ENCODE results near the gene INPP1.
"Not testable (repeated sequence)": the region's sequence is repeated elsewhere in the genome, so short reads cannot be mapped to it uniquely, and the experiment has no call there.

The INPP1 gene

DNA sequence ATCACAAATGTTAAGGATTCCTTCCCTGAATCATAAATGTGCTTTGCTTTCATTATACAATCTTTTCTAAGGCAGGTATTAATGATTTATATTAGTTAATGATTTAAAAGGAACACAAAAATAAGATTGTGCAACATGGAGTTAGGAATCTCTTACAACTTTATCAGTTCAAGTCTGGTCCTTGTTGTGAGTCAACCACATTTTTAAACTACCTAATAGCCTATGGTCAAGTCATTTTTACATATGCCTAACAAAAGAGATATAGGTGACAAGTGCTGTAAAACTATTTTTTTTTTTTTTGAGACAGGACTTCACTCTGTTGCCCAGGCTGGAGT lies 8.2 kb upstream of the INPP1 start:
- no peak overlapping the region for H3K27ac ChIP-seq
- TF ChIP-seq, protein P1, sequence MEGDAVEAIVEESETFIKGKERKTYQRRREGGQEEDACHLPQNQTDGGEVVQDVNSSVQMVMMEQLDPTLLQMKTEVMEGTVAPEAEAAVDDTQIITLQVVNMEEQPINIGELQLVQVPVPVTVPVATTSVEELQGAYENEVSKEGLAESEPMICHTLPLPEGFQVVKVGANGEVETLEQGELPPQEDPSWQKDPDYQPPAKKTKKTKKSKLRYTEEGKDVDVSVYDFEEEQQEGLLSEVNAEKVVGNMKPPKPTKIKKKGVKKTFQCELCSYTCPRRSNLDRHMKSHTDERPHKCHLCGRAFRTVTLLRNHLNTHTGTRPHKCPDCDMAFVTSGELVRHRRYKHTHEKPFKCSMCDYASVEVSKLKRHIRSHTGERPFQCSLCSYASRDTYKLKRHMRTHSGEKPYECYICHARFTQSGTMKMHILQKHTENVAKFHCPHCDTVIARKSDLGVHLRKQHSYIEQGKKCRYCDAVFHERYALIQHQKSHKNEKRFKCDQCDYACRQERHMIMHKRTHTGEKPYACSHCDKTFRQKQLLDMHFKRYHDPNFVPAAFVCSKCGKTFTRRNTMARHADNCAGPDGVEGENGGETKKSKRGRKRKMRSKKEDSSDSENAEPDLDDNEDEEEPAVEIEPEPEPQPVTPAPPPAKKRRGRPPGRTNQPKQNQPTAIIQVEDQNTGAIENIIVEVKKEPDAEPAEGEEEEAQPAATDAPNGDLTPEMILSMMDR (conservative IDR thresholded peaks at IDR 0.05) = no peak
- TF ChIP-seq ZFX (IDR thresholded peaks at IDR 0.05) = no peak

GRCh38 chr2:190335584-190335983 lies 7.8 kb upstream of the INPP1 start:
- H3K27ac ChIP-seq = not testable (repeated sequence)

DNA sequence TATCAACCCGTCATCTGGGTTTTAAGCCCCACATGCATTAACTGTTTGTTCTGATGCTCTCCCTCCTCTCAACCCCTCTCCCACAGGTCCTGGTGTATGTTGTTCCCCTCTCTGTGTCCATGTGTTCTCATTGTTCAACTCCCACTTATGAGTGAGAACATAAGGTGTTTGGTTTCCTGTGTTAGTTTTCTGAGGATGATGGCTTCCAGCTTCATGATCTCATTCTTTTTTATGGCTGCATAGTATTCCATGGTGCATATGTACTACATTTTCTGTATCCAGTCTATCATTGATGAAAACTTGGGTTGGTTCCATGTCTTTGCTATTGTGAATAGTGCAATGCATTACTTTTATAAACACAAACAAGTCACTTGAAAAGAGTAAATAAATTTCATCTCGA lies 7.0 kb upstream of the INPP1 start:
- H3K27ac ChIP-seq = no peak overlapping the region
- no peak for TF ChIP-seq ZFX (IDR thresholded peaks at IDR 0.05)
- TF ChIP-seq, protein P1 (conservative IDR thresholded peaks at IDR 0.05) = no peak

GRCh38 chr2:190338453-190338852 lies 4.9 kb upstream of the INPP1 start:
- TF ChIP-seq, protein P1 (conservative IDR thresholded peaks at IDR 0.05) = no peak
- no peak for TF ChIP-seq ZFX (IDR thresholded peaks at IDR 0.05)
- H3K27ac ChIP-seq = no peak overlapping the region

GRCh38 chr2:190339394-190339793 lies 4.0 kb upstream of the INPP1 start:
- no peak for TF ChIP-seq ZFX (IDR thresholded peaks at IDR 0.05)
- TF ChIP-seq, protein P1 (conservative IDR thresholded peaks at IDR 0.05) = no peak
- H3K27ac ChIP-seq = no peak overlapping the region

GRCh38 chr2:190340369-190340768 lies 3.0 kb upstream of the INPP1 start:
- H3K27ac ChIP-seq = no peak overlapping the region
- TF ChIP-seq, protein P1 (conservative IDR thresholded peaks at IDR 0.05) = no peak
- TF ChIP-seq ZFX (IDR thresholded peaks at IDR 0.05) = no peak

DNA sequence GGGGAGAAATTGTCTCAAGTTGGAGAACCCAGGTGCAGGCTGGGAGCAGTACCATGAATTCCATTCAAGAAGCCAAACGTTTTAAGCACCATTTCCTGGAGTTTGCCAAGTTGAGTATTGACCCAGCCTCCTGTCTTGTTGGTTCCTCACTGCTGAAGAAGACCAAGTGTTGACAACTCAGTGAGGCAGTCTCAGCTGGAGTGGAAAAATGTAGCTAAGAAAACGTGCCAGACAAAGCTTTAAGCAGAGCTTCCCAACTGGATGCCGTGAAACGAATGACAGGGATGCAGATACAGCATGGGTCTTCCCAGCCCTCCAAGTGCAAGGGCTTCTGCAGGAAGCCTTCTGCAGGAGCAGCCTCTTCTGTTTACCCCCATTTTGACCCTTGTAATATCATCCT lies 778 bp upstream of the INPP1 start:
- no peak overlapping the region for H3K27ac ChIP-seq
- TF ChIP-seq ZFX (IDR thresholded peaks at IDR 0.05) = no peak
- TF ChIP-seq, protein P1 (conservative IDR thresholded peaks at IDR 0.05) = no peak

- no peak overlapping the region for H3K27ac ChIP-seq
- TF ChIP-seq, protein P1 (conservative IDR thresholded peaks at IDR 0.05) = no peak
- no peak for TF ChIP-seq ZFX (IDR thresholded peaks at IDR 0.05)
Measured at GRCh38 chr2:190343089-190343535, 277 bp upstream of the INPP1 start.

All from C4-2B (cell line).